Activated CD4-positive, CD25-positive, alpha-beta regulatory T cell treated with anti-CD3 and anti-CD28 coated beads, Interleukin-2, amount 50 U/mL, for 72 hours (primary cell): ENCODE results near the gene MRPL38.
A peak's percentile ranks its signal among the peaks of the same experiment; 100 is the strongest.
"Not testable (repeated sequence)": the region's sequence is repeated elsewhere in the genome, so short reads cannot be mapped to it uniquely, and the experiment has no call there.

Source experiments
- DNase-seq: peaks from one replicate; pipeline ENCODE4 v3.0.0; 2021

Gene MRPL38

DNA sequence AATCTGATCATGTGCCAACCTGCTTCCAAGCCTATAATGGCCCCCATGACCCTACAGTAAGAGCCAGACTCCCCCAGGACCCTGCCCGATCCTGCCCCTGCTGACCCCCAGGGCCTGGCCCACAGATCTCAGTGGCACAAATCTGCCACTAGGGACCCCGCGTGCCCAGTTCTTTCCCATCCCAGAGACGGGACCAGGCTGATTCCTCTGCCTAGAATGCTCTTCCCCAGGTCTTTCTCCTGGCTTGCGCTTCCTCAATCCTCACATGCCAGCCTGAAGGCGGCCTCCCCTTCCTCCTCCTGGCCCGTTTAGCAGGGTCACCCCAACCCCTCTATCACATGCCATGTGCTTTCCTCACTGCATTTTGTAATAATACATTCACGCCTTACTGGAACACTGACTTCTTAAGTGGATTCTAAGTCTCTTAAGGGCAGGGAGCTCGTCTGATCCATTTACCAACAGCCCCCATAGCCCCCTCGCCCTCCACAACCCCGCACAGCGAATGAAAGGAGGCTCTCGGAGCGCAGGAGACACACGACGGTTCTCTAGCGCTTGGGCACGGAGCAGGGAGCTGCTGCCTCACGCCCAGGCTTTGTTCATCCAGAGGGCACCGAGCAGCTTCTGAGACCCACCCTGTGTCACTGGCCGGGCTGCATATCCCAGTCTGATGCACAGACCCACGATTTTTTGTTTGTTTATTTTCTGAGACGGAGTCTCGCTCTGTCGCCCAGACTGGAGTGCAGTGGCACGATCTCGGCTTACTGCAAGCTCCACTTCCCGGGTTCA, 9.1 kb downstream of the MRPL38 start:
- DNase-seq = no peak

DNA sequence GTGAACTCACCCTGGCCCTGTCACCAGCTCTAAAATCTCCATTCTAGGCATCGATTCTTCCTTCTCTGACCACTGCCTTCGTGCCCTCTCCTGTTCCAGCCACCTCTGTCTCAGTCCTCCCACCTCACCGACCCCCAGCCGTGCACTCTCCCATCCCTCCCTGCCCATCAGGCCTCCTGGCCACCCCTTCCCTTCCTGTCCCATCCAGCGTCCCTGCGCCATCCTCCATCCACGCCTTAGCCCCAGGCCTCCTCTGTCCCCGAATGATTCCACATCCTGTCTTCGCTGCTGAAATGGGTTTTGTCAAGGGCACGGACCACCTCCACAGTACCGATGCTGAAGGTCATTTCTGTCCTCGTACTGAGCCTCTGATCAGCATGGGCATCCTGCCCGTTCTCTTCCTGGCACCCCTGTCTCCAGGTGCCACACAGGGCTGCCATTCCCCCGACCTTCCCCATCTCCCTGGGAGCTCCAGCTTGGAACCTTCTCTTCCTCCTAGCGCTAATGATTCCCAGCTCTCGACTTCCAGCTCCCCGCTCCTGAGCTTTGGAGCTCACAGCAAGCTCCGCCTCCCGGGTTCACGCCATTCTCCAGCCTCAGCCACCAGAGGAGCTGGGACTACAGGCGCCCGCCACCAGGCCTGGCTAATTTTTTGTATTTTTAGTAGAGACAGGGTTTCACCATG, 10.5 kb downstream of the MRPL38 start:
- no peak for DNase-seq

DNA sequence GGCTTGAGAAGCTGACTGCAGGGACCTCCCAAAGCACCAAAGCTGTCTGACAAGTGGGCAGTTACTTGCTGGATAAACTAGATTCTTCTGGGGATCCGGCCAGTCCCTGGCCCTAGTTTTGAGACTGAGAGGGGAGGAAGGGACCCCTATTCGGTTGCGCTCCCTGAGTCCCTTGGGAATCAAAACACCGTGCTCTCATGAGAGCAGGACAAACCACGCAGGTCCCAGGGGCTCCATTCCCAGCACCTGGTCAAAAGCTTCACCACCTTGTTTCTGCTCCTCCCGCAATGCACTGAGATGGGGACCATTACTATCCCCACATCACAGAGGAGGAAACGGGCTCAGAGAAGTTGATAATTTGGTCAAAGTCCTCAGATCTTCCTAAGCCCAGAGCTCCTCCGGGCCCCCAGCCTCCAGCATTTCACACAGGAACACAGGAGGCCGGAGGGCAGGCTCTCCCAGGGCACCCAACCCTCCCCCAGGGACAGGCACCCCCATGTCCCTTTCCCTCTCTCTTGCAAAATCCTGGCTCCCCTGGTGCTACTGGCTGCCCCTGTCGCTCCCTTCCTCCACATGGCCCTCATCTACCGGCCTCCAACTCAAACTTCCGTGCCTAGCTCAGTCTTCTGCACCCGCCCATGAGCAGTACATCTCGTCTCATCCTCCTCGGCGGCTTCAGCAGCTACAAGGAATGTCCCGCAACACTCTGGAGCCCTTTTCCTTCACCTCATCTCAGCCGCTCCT, 11.2 kb downstream of the MRPL38 start:
- DNase-seq = no peak

DNA sequence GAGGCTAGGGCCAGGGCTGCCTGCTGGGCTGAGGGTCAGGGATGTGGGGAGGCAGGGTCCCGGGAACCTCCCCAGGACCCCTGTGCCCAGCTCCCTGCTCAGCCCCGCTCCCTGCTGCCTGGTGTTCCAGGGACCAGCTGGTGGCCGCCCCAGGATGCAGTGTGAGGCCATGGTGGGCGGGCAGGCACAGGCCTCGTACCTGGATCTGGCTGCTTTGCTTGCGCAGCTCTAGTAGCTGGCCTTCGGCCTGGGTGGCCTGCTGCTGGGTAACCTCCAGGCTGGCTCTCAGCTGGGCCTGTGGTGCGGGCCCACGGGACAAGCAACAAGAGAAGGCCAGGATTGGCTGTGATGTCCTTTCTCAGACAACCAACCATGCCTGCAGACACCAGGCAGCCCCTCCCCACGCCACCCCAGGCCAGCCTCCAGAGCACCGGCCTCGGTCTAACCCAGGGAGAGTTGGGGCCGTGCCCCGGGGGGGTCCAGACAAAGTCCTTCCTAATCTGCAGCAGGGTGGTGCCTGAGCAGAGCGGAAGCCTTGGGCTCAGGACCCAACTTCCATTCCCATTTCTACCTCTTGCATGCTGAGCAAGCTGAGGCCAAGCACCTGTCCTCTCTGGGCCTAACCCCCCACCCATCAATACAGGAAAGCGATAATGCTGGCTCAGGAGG, 12.0 kb downstream of the MRPL38 start:
- no peak for DNase-seq

GRCh38 chr17:75891605-75892555, 12.8 kb downstream of the MRPL38 start:
- no peak for DNase-seq

DNA sequence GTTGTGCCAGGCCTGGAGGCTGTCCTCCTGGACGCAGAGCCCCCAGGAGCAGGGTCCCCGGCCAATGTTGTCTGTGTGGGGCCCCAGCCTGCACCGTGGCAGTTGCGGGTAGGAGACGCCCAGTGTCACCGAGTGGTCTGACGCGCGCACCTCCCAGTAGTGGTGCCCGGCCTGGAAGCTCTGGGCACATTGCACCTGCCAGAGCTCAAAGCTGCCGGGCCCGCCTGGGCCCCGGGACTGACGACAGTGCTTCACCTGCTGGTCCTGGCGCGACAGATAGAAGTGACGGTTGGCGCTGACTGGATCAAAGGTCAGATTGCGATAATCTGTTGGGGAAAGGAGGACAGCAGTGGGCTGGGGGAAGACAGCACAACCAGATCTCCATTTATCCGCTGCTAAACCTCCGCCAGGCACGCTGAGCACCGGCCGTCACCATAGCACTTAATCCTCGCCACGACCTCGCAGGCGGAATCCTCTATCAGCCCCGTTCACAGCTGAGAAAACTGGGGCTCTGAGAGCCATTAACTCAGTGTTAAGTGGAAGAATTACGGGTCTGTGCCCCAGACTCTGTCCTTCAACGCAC, 13.6 kb downstream of the MRPL38 start:
- no peak for DNase-seq

DNA sequence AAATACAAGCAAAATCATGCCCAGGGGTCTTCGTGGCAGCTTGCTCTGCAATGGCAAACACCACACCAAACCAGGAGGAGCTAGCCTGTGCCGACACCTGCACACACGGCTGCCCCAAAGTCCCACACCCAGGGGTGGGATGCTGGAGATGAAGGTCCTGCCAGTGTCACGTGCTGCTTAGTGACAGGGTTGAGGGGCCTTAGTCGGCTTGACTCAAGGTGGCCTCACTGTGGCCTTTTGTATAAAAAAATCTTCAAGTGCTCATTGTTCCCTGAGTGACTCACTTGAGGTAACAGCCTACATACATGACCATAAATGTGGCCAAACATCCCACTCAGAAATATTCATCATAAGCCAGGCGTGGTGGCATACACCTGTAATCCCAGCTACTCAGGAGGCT, 15.2 kb downstream of the MRPL38 start:
- DNase-seq = no peak

DNA sequence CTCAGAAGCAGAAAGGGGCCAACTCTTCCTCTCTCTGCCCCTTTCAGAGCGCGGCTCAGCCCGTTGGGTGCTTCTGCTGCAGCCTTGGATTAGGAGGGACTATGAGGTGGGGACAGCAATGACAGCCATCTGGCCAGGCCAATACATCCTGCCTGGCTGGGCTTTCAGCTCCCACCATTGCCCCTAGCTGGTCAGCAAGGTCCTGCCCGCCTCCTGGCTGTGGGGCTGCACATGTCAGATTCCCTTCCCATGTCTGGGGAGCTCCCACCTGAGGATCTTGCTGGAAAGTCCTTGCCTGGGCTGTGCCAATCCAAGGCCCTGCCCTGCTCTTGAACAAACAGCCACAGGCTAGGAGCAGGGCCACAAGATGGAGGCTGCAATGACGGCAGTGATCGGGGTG, 16.2 kb downstream of the MRPL38 start:
- DNase-seq = no peak

- DNase-seq = not testable (repeated sequence)
Measured at GRCh38 chr17:75885860-75886259, 18.8 kb downstream of the MRPL38 start.

DNA sequence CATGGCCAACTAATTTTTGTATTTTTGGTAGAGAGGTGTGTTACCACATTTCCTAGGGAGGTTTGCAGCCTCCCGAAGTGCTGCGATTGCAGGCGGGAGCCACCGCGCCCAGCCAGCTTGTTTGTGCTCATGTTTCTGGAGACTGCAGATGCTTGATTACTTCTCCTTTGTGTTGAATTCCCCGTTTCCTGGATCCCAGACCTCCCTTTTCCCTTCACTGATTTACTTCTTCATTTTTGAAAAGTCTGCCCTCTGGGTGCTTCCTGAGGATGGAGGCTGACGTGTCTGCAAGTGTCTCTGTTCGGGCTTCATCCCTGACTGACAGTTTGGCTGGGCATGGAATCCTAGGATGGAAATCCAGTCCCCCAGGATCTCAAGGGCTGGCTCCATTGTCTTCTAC, 19.3 kb downstream of the MRPL38 start:
- DNase-seq = no peak

DNA sequence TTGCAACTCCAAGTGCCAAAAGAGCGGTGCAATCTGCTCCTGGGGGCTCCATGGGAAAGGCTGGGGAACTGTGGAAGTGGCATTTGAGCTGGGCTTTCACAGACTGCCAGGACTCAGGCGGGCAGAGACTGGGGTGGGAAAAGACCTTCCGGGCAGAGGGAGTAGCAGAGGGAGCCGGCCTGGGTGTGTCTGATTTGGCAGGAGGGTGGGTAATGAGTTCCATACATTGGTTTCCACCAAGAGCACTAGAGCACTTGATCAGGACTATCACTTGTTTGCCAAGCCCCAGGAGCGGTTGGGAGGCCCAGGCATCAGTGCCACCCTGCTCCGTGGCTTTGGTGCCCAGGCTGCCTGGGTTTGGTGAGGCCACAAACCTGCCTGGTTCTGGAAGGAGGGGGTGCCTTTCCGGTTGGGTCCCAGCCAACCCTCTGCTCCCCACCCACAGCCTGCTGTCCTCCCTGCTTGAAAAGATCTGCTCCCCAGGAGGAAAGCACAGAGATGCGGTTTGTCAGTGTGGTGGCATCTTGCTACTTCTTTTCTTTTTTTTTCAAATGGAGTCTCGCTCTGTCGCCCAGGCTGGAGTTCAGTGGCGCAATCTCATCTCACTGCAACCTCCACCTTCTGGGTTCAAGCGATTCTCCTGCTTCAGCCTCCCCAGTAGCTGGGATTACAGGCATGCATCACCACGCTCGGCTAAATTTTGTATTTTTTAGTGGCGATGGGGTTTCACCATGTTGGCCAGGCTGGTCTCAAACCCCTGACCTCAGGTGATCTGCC, 22.8 kb downstream of the MRPL38 start:
- no peak for DNase-seq

- no peak for DNase-seq
Measured at GRCh38 chr17:75880266-75880665, 24.4 kb downstream of the MRPL38 start.

DNA sequence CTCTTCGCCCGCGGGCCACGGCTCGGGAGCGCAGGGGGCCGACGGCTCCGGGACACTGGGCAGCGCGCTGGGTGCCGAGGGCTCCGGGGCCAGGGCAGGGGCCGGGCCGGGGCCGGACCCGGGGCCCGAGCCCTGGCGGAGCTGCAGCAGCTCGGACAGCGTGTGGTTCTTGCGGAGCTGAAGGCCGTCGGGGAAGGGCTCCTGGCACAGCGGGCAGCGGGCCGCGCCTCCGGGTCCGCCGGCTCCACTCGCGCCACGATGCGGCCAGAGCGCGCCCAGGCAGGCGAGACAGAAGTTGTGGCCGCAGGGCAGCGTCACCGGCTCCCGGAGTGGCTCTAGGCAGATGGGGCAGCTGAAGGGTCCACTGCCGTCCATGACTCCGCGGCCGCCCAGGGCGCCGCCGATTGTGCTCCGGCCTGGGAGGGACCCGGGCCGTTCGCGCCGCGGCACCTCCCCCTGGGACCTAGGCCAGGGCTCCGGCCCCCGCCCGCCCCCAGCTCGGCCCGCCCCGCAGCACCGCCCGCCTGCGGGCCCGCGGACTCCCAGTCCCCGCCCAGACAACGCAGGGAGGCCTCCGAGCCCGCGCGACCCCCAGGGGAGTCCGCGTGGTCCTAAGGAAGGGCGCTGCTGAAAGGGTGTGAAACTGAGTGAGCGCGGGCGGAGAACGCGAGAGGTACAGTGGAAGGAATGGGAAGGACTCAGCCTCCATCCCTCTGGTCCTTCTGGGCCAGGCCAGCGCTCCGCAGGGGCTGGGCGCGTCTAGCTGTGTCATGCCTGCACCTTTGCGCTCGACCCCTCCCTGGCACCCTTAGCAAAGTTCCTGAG, 26.3 kb downstream of the MRPL38 start, which contains the start of gene TRIM47:
Gene TRIM47, minus strand, starts transcription at position 408 of the 825 bp plus-strand sequence. Its CDS starts 33 bp downstream, at position 375.
- no peak for DNase-seq

DNA sequence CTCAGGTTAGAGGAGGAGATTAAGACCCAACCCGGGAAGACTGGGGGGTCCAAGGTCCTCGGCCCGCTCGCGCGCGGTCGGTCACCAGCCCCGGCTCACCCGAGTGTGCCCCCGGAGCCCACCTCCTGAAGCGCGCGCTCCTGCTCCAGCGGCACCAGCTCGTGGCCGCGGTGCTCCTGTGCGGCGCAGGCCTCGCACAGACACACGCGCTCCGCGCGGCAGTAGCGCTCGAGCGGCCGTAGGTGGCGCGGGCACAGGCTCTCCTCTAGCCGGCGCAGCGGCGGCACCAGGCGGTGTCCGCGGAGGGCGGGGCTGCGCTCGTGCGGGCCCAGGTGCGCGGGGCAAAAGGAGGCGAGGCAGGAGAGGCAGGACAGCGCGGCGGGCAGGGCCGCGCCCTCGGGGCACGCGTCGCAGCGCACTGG, 26.9 kb downstream of the MRPL38 start:
- DNase-seq = peak; percentile 70

GRCh38 chr17:75876938-75877751, 27.5 kb downstream of the MRPL38 start:
- peak; percentile 49 for DNase-seq

GRCh38 chr17:75876190-75876937, 28.3 kb downstream of the MRPL38 start:
- peak; percentile 54 for DNase-seq

GRCh38 chr17:75875940-75876189, 28.8 kb downstream of the MRPL38 start:
- no peak for DNase-seq

DNA sequence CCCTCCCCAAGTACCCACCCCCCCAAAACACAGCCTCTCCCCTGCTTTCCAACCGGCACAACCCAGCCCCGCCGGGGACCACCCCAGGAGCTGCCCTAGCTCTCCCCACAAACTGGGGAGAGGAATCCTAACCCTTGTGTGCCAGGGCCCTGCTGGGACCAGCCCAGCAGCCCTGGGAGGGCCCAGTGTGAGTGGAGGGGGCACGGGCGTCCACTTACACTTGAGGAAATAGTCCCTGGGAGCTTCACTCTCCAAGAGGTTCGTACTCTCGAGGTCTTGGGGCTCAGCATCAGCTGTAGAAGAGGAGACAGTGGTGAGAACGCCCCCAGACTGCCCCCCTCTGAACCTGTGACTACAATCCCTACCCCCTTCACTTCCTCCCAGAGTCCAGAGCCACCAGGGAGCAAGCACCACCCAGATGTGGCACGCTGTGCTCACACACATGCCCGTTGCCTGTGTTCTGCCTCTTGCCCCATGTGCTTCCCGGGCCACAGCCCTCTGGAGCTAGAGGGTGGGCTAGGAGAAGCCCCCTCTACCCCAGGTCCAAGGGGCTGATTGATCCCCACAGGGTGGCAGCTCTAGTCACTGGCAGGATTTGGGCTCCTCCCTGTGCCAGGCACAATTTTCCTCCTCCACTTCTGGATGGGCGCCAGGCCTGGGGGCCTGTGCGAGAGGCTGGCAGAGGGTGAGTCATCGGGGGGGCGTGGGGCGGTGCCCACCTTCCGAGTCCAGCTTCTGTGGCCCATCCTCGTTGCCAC, 29.3 kb downstream of the MRPL38 start:
- no peak for DNase-seq
